Activated B cell treated with CpG ODN at 0.5 μM for 24 hours (primary cell): ENCODE results near the gene NPIPB2. TPM values are rescaled to one million over a fixed set of nuclear protein-coding genes. Genes with fewer than 3 reads are reported as not detected.
"Not testable (repeated sequence)": the region's sequence is repeated elsewhere in the genome, so short reads cannot be mapped to it uniquely, and the experiment has no call there.

Experiments
- ATAC-seq: fragments of 200-7000 bp; cut with Tn5 transposase; one replicate; pipeline ENCODE4 v1.10.0; 2021; ENCODE audit warnings: low read depth, mild to moderate bottlenecking, moderate library complexity
- CTCF ChIA-PET: fragments of 350-600 bp; sonication (Branson Sonifier 250); formaldehyde crosslinking; loops from one replicate; lab custom pipeline; 2021; ENCODE audit warnings: antibody characterized with exemption; lab: Charles Lee
- POLR2A ChIA-PET: fragments of 350-600 bp; sonication (Branson Sonifier 250); formaldehyde crosslinking; loops from one replicate; lab custom pipeline; 2021; ENCODE audit warnings: antibody characterized with exemption; lab: Charles Lee
- DNase-seq: peaks from one replicate; pipeline ENCODE4 v3.0.0; 2022
- H3K27ac Mint-ChIP-seq: one replicate; pipeline ENCODE4 v1.8.0; 2020; ENCODE audit warnings: mixed read lengths
- H3K27me3 Mint-ChIP-seq: one replicate; pipeline ENCODE4 v1.8.0; 2021; ENCODE audit warnings: mixed read lengths
- H3K36me3 Mint-ChIP-seq: one replicate; pipeline ENCODE4 v1.8.0; 2021; ENCODE audit warnings: low read depth, mixed read lengths
- H3K4me1 Mint-ChIP-seq: one replicate; pipeline ENCODE4 v1.8.0; 2021; ENCODE audit warnings: mixed read lengths
- H3K4me3 Mint-ChIP-seq: one replicate; pipeline ENCODE4 v1.8.0; 2020; ENCODE audit warnings: mild to moderate bottlenecking, mixed read lengths
- H3K9me3 Mint-ChIP-seq: one replicate; pipeline ENCODE4 v1.8.0; 2020; ENCODE audit warnings: mixed read lengths
- intact Hi-C: fragments of 100-400 bp; cut with micrococcal nuclease; formaldehyde crosslinking; loops from one replicate; pipeline ENCODE4 v1.15.1; 2024
- total RNA-seq: library from RNA; stranded (reverse); gene quantifications from 2 replicates; pipeline ENCODE4 v1.2.3, GENCODE V29; 2022
- TF ChIP-seq, protein P1 (sequence below): fragments of 200-600 bp; IDR thresholded peaks from one replicate; pipeline ENCODE4 v1.8.0; 2022; ENCODE audit warnings: antibody characterized with exemption, mild to moderate bottlenecking

NPIPB2 gene
- total RNA-seq, 1 donor from 2014 or later: 18.7 TPM

- H3K27ac Mint-ChIP-seq: peak overlapping the region; percentile 77
- no peaks in the 10 kb centered on the region for H3K9me3 Mint-ChIP-seq
- intact Hi-C loops: loop anchor here (1.0 to 5.0 kb wide), 5 partner anchors 11 to 126 kb away; partner anchors contain the start of genes GSPT1 and RSL1D1
- DNase-seq (no peak), ATAC-seq (peak; percentile 2)
- no peaks in the 10 kb centered on the region for H3K27me3 Mint-ChIP-seq
- POLR2A ChIA-PET: interaction anchor here (0.6 to 5.9 kb wide), 19 partner anchors 8 to 92 kb away, joined by 3 to 97 read pairs (median 6); partner anchors contain the start of gene TNFRSF17
- TF ChIP-seq, protein P1, sequence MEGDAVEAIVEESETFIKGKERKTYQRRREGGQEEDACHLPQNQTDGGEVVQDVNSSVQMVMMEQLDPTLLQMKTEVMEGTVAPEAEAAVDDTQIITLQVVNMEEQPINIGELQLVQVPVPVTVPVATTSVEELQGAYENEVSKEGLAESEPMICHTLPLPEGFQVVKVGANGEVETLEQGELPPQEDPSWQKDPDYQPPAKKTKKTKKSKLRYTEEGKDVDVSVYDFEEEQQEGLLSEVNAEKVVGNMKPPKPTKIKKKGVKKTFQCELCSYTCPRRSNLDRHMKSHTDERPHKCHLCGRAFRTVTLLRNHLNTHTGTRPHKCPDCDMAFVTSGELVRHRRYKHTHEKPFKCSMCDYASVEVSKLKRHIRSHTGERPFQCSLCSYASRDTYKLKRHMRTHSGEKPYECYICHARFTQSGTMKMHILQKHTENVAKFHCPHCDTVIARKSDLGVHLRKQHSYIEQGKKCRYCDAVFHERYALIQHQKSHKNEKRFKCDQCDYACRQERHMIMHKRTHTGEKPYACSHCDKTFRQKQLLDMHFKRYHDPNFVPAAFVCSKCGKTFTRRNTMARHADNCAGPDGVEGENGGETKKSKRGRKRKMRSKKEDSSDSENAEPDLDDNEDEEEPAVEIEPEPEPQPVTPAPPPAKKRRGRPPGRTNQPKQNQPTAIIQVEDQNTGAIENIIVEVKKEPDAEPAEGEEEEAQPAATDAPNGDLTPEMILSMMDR: no peak
- H3K4me3 Mint-ChIP-seq: peak overlapping the region; percentile 96
- peaks cover 61% of the 10 kb centered on the region for H3K4me1 Mint-ChIP-seq
- CTCF ChIA-PET: interaction anchor here (1.1 to 2.7 kb wide), 3 partner anchors 11 to 91 kb away, joined by 4 to 20 read pairs (median 4); partner anchors contain the start of gene TNFRSF17
- peaks cover 30% of the 10 kb centered on the region for H3K36me3 Mint-ChIP-seq
These were observed 35.1 kb upstream of the NPIPB2 start for GRCh38 chr16:11976850-11977375.

DNA sequence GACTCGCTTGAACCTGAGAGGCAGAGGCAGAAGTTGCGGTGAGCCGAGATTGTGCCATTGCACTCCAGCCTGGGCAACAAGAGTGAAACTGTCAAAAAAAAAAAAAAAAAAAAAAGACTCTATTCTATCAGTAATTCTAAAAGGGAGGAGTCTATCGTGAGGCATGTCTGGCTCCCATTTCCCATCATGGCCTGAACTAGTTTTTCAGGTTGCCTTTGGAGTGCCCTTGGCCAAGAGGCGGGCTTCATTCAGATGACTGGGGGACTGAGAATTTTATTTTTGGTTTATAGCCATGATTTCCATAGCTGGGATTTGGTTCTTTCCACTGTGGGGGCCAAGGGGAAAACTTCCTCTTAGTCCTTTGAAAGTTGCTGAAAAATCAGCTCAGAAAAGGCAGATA is 31.2 kb upstream of the NPIPB2 start:
- Mint-ChIP-seq H3K27ac (no peak overlapping the region), H3K9me3 (no peaks in the 10 kb centered on the region), H3K36me3 (peaks cover 30% of the 10 kb centered on the region), H3K27me3 (no peaks in the 10 kb centered on the region), H3K4me3 (no peak overlapping the region), H3K4me1 (peaks cover 41% of the 10 kb centered on the region)
- POLR2A ChIA-PET: interaction anchor here (0.6 kb wide), 1 partner anchor 18 kb away, joined by 3 read pairs; no protein-coding TSS in a partner anchor
- intact Hi-C loops: no loop called here
- no peak for DNase-seq
- CTCF ChIA-PET: interaction anchor here (0.7 to 2.5 kb wide), 4 partner anchors 14 to 152 kb away, joined by 4 to 9 read pairs (median 6); no protein-coding TSS in a partner anchor
- no peak for ATAC-seq
- TF ChIP-seq, protein P1: no peak

DNA sequence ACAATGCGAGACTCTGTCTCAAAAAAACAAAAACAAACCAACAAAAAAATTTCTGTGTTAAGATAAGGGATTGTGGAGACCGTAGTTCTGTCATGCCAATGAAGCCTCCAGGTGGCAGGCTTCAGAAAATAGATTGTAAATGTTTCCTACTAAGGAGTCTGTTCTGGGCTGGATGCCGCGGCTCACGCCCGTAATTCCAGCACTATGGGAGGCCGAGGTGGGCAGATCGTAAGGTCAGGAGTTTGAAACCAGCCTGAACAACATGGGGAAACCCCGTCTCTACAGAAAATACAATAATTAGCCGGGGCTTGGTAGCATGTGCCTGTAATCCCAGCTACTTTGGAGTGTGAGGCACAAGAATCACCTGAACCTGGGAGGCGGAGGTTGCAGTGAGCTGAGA is 30.3 kb upstream of the NPIPB2 start:
- ATAC-seq (no peak), DNase-seq (no peak)
- TF ChIP-seq, protein P1: no peak
- intact Hi-C loops: no loop called here
- Mint-ChIP-seq H3K4me3 (no peak overlapping the region), H3K9me3 (no peaks in the 10 kb centered on the region), H3K4me1 (peaks cover 41% of the 10 kb centered on the region), H3K27me3 (no peaks in the 10 kb centered on the region), H3K27ac (peak overlapping the region; percentile 59), H3K36me3 (peaks cover 31% of the 10 kb centered on the region)
- POLR2A ChIA-PET: interaction anchor here (0.6 kb wide), 1 partner anchor 21 kb away, joined by 4 read pairs; no protein-coding TSS in a partner anchor
- CTCF ChIA-PET: interaction anchor here (1.2 to 2.5 kb wide), 3 partner anchors 13 to 96 kb away, joined by 3 to 9 read pairs (median 5); no protein-coding TSS in a partner anchor

GRCh38 chr16:11970292-11970691 is 28.4 kb upstream of the NPIPB2 start:
- ChIA-PET POLR2A (interaction anchor here (3.9 kb wide), 1 partner anchor 8 kb away, joined by 25 read pairs; no protein-coding TSS in a partner anchor), CTCF (interaction anchor here (2.4 kb wide), 1 partner anchor 98 kb away, joined by 10 read pairs; no protein-coding TSS in a partner anchor)
- Mint-ChIP-seq H3K27ac (peak overlapping the region; percentile 30), H3K36me3 (peaks cover 24% of the 10 kb centered on the region), H3K4me1 (peaks cover 42% of the 10 kb centered on the region)
- H3K27me3 Mint-ChIP-seq, ATAC-seq, H3K4me3 Mint-ChIP-seq, H3K9me3 Mint-ChIP-seq, DNase-seq, intact Hi-C loops: not testable (repeated sequence)

- H3K27ac Mint-ChIP-seq: peak overlapping the region; percentile 83
- TF ChIP-seq, protein P1: no peak
- peaks cover 14% of the 10 kb centered on the region for H3K36me3 Mint-ChIP-seq
- ChIA-PET POLR2A (interaction anchor here (0.5 to 3.9 kb wide), 5 partner anchors 10 to 90 kb away, joined by 3 to 25 read pairs (median 6); no protein-coding TSS in a partner anchor), CTCF (interaction anchor here (1.4 to 2.4 kb wide), 3 partner anchors 19 to 99 kb away, joined by 4 to 10 read pairs (median 7); no protein-coding TSS in a partner anchor)
- intact Hi-C loops: loop anchor here (5.0 kb wide), 1 partner anchor 99 kb away; no protein-coding TSS in a partner anchor
- H3K9me3 Mint-ChIP-seq: no peaks in the 10 kb centered on the region
- ATAC-seq: no peak
- no peak overlapping the region for H3K4me3 Mint-ChIP-seq
- no peaks in the 10 kb centered on the region for H3K27me3 Mint-ChIP-seq
- peaks cover 59% of the 10 kb centered on the region for H3K4me1 Mint-ChIP-seq
- DNase-seq: no peak
These were observed 26.7 kb upstream of the NPIPB2 start for GRCh38 chr16:11968577-11968976.
